ENCODE measurements around the gene IL23R.
A peak's percentile ranks its signal among the peaks of the same experiment; 100 is the strongest.

Gene IL23R

GRCh38 chr1:67166196-67166595 lies at the start of gene IL23R:
TSS of gene IL23R (plus strand) at chr1:67166454. CDS start at chr1:67168121, 1,667 bp downstream.
- no peak for TF ChIP-seq CTCF (conservative IDR thresholded peaks at IDR 0.05; ENCODE audit: low read depth, low read length)
- H3K4me3 ChIP-seq (ENCODE audit: low read length) = no peak within 1 kb of the TSS
- no peak for DNase-seq (ENCODE audit: low read depth)

- no peak for DNase-seq (ENCODE audit: low read depth)
- H3K4me3 ChIP-seq (ENCODE audit: low read length) = no peak overlapping the region
- TF ChIP-seq CTCF (conservative IDR thresholded peaks at IDR 0.05; ENCODE audit: low read depth, low read length) = no peak
These were observed 48.1 kb upstream of the IL23R start for GRCh38 chr1:67118191-67118590.

GRCh38 chr1:67118646-67119045 lies 47.6 kb upstream of the IL23R start:
- H3K4me3 ChIP-seq (ENCODE audit: low read length) = no peak overlapping the region
- TF ChIP-seq CTCF (conservative IDR thresholded peaks at IDR 0.05; ENCODE audit: low read depth, low read length) = no peak
- no peak for DNase-seq (ENCODE audit: low read depth)

GRCh38 chr1:67120855-67121619 lies 45.2 kb upstream of the IL23R start:
- no peak for TF ChIP-seq CTCF (conservative IDR thresholded peaks at IDR 0.05; ENCODE audit: low read depth, low read length)
- no peak for DNase-seq (ENCODE audit: low read depth)
- no peak overlapping the region for H3K4me3 ChIP-seq (ENCODE audit: low read length)

GRCh38 chr1:67124455-67124854 lies 41.8 kb upstream of the IL23R start:
- DNase-seq (ENCODE audit: low read depth) = no peak
- TF ChIP-seq CTCF (conservative IDR thresholded peaks at IDR 0.05; ENCODE audit: low read depth, low read length) = no peak
- no peak overlapping the region for H3K4me3 ChIP-seq (ENCODE audit: low read length)

- peak; percentile 21 for TF ChIP-seq CTCF (conservative IDR thresholded peaks at IDR 0.05; ENCODE audit: low read depth, low read length)
- no peak for DNase-seq (ENCODE audit: low read depth)
- H3K4me3 ChIP-seq (ENCODE audit: low read length) = no peak overlapping the region
These were observed 40.0 kb upstream of the IL23R start for GRCh38 chr1:67126111-67126746.

- H3K4me3 ChIP-seq (ENCODE audit: low read length) = no peak overlapping the region
- no peak for TF ChIP-seq CTCF (conservative IDR thresholded peaks at IDR 0.05; ENCODE audit: low read depth, low read length)
- DNase-seq (ENCODE audit: low read depth) = no peak
These were observed 39.3 kb upstream of the IL23R start for GRCh38 chr1:67126974-67127373.
